ENCODE data around the gene RGS3.

RGS3 gene

GRCh38 chr9:113592876-113593575 is 129.5 kb downstream of the RGS3 start:
- TF ChIP-seq CTCF (IDR thresholded peaks at IDR 0.05; ENCODE audit: low read depth, low read length) (no peak), EZH2phosphoT487 (IDR thresholded peaks at IDR 0.05; ENCODE audit: low read depth) (no peak)
- peak overlapping the region; percentile 88 for H3K27ac ChIP-seq (ENCODE audit: low read length)
- H4K20me1 ChIP-seq (ENCODE audit: insufficient read depth, low read length), result no peaks in the 10 kb centered on the region
- H3K4me2 ChIP-seq (ENCODE audit: low read length), result peak overlapping the region; percentile 100
- peaks cover 36% of the 10 kb centered on the region for H3K36me3 ChIP-seq (replicated peaks; ENCODE audit: low read depth, low read length)
- peak overlapping the region; percentile 94 for H3K4me3 ChIP-seq (ENCODE audit: low read length)
- H3K9me3 ChIP-seq (ENCODE audit: insufficient read depth, low read length), result no peaks in the 10 kb centered on the region
- H3K4me1 ChIP-seq (ENCODE audit: low read length), result peaks cover 47% of the 10 kb centered on the region
- peak overlapping the region; percentile 80 for H3K9ac ChIP-seq (ENCODE audit: low read length)
- H3K79me2 ChIP-seq (ENCODE audit: low read length), result peaks cover 20% of the 10 kb centered on the region
- H2AFZ ChIP-seq (ENCODE audit: low read depth, low read length), result no peak overlapping the region
- no peaks in the 10 kb centered on the region for H3K27me3 ChIP-seq (ENCODE audit: low read depth, low read length)

GRCh38 chr9:113593682-113594281 is 130.3 kb downstream of the RGS3 start:
- peak overlapping the region; percentile 80 for H3K9ac ChIP-seq (ENCODE audit: low read length)
- peaks cover 37% of the 10 kb centered on the region for H3K36me3 ChIP-seq (replicated peaks; ENCODE audit: low read depth, low read length)
- H3K4me1 ChIP-seq (ENCODE audit: low read length), result peaks cover 47% of the 10 kb centered on the region
- no peak overlapping the region for H2AFZ ChIP-seq (ENCODE audit: low read depth, low read length)
- H3K79me2 ChIP-seq (ENCODE audit: low read length), result peaks cover 20% of the 10 kb centered on the region
- peak overlapping the region; percentile 94 for H3K4me3 ChIP-seq (ENCODE audit: low read length)
- H3K4me2 ChIP-seq (ENCODE audit: low read length), result peak overlapping the region; percentile 100
- peak overlapping the region; percentile 88 for H3K27ac ChIP-seq (ENCODE audit: low read length)
- no peaks in the 10 kb centered on the region for H3K27me3 ChIP-seq (ENCODE audit: low read depth, low read length)
- TF ChIP-seq CTCF (IDR thresholded peaks at IDR 0.05; ENCODE audit: low read depth, low read length) (no peak), EZH2phosphoT487 (IDR thresholded peaks at IDR 0.05; ENCODE audit: low read depth) (no peak)
- no peaks in the 10 kb centered on the region for H4K20me1 ChIP-seq (ENCODE audit: insufficient read depth, low read length)
- no peaks in the 10 kb centered on the region for H3K9me3 ChIP-seq (ENCODE audit: insufficient read depth, low read length)

DNA sequence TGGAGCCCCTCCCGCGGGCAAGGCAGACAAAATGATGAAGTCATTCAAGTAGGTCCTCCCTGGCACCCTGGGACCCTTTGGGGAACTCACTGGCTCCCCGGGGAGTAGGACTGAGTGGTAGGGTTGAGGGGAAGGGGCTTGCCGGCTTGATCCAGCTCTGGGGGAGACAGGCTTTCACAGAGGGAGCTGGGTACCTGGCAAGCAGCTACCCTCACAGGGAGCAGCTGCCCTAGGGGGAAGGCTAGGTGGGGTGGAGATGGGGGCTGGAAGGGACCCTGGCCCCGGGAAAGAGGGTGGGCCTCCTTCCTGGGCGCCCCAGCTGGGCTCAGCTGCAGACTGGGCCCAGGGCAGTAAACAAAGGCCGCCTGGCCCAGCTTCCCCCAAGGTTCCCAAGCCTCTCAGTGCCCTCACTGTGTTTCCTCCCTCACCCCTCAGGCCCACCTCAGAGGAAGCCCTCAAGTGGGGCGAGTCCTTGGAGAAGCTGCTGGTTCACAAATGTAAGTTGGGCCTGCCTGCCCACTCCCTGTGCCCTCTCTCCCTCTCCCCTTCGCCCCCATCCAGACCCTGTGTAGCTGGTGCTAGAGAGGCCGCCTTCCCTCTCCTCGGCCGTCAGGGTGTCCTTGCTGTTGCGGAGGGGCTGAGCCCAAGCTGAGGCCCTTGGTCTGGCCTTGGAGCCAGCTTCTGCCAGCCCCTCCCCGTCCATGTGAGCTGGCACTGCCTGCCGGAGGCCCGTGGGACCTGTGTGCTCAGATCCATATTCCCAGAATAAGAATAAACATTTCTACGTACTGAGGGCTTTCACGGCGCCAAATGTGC is 131.2 kb downstream of the RGS3 start:
- Histone ChIP-seq H3K4me2 (ENCODE audit: low read length) (peak overlapping the region; percentile 100), H3K4me3 (ENCODE audit: low read length) (peak overlapping the region; percentile 94), H3K4me1 (ENCODE audit: low read length) (peaks cover 47% of the 10 kb centered on the region), H3K27ac (ENCODE audit: low read length) (peak overlapping the region; percentile 88), H3K9me3 (ENCODE audit: insufficient read depth, low read length) (no peaks in the 10 kb centered on the region), H3K36me3 (replicated peaks; ENCODE audit: low read depth, low read length) (peaks cover 37% of the 10 kb centered on the region), H4K20me1 (ENCODE audit: insufficient read depth, low read length) (no peaks in the 10 kb centered on the region), H3K9ac (ENCODE audit: low read length) (peak overlapping the region; percentile 80), H2AFZ (ENCODE audit: low read depth, low read length) (no peak overlapping the region), H3K79me2 (ENCODE audit: low read length) (peaks cover 20% of the 10 kb centered on the region), H3K27me3 (ENCODE audit: low read depth, low read length) (no peaks in the 10 kb centered on the region)
- TF ChIP-seq CTCF (IDR thresholded peaks at IDR 0.05; ENCODE audit: low read depth, low read length) (no peak), EZH2phosphoT487 (IDR thresholded peaks at IDR 0.05; ENCODE audit: low read depth) (no peak)

Data from OCI-LY3 (cell line).